Measurements from ENCODE around the gene IFNAR2.
"Not testable (repeated sequence)": the region's sequence is repeated elsewhere in the genome, so short reads cannot be mapped to it uniquely, and the experiment has no call there.

IFNAR2 gene

DNA sequence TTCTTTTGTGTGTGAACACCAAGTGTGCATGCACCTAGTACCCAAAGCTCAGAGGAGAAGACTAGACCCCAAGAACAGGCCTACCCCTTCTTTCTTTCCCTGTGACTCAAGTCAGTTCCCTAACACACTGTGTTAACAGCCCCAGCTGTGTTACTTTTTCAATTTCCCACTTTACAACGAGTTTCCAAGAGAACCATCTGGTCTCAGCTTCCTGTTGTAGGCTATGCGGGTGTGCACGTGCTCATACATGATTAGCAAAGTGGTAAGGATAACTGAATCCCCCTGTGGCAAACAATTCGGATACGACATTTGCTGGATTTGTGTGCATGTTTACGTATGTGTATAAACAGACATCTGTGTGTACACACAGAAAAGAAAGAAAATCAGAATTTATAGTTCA, 17.9 kb downstream of the IFNAR2 start:
- TF ChIP-seq, protein P1, sequence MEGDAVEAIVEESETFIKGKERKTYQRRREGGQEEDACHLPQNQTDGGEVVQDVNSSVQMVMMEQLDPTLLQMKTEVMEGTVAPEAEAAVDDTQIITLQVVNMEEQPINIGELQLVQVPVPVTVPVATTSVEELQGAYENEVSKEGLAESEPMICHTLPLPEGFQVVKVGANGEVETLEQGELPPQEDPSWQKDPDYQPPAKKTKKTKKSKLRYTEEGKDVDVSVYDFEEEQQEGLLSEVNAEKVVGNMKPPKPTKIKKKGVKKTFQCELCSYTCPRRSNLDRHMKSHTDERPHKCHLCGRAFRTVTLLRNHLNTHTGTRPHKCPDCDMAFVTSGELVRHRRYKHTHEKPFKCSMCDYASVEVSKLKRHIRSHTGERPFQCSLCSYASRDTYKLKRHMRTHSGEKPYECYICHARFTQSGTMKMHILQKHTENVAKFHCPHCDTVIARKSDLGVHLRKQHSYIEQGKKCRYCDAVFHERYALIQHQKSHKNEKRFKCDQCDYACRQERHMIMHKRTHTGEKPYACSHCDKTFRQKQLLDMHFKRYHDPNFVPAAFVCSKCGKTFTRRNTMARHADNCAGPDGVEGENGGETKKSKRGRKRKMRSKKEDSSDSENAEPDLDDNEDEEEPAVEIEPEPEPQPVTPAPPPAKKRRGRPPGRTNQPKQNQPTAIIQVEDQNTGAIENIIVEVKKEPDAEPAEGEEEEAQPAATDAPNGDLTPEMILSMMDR (IDR thresholded peaks at IDR 0.05; ENCODE audit: low read depth, low read length): no peak
- DNase-seq (ENCODE audit: low read depth, low spot score): no peak
- no peak overlapping the region for H3K4me3 ChIP-seq (ENCODE audit: low read depth, low read length)
- in situ Hi-C loops (cut with HindIII; ENCODE audit: low sequenced_read_pairs): no loop called here

- no peak for DNase-seq (ENCODE audit: low read depth, low spot score)
- H3K4me3 ChIP-seq (ENCODE audit: low read depth, low read length): no peak overlapping the region
- TF ChIP-seq, protein P1 (IDR thresholded peaks at IDR 0.05; ENCODE audit: low read depth, low read length): no peak
- in situ Hi-C loops (cut with HindIII; ENCODE audit: low sequenced_read_pairs): no loop called here
Observed at GRCh38 chr21:33249331-33250002, 19.7 kb downstream of the IFNAR2 start.

DNA sequence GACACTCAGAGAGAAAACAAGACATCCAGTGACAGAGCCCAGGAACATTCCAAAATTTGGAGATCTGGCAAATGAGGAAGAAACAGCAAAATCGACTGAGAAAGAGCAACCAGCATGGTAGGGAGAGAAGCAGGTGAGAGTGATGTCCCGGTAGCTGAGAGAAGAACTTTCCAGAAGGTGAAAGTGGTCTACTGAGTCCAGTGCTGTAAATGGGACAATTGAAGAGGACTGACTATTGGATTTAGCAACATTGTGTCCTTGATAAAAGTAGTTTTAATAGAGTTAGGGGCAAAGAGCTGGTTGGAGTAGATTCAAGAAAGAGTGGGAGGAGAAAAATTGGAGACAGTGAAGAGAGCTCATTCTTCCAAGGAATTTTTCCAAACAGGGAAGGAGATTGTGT, 21.4 kb downstream of the IFNAR2 start:
- no peak overlapping the region for H3K4me3 ChIP-seq (ENCODE audit: low read depth, low read length)
- in situ Hi-C loops (cut with HindIII; ENCODE audit: low sequenced_read_pairs): no loop called here
- DNase-seq (ENCODE audit: low read depth, low spot score): no peak
- TF ChIP-seq, protein P1 (IDR thresholded peaks at IDR 0.05; ENCODE audit: low read depth, low read length): no peak

DNA sequence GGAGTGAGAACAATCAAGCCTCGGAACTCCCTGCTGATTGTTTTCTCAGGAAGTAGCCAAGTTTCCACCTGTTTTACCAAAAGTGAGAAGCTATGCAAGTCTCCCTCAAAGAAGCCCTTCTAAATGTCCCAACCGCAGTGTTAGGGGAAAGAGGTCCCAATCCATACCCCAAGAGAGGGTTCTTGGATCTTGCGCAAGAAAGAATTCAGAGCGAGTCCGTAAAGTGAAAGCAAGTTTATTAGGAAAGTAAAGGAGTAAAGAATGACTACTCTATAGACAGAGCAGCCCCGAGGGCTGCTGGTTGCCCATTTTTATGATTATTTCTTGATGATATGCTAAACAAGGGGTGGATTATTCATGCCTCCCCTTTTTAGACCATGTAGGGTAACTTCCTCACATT, 23.6 kb downstream of the IFNAR2 start:
- in situ Hi-C loops (cut with HindIII; ENCODE audit: low sequenced_read_pairs); DNase-seq (ENCODE audit: low read depth, low spot score); H3K4me3 ChIP-seq (ENCODE audit: low read depth, low read length): not testable (repeated sequence)

- H3K4me3 ChIP-seq (ENCODE audit: low read depth, low read length): no peak overlapping the region
- TF ChIP-seq, protein P1 (IDR thresholded peaks at IDR 0.05; ENCODE audit: low read depth, low read length): no peak
- DNase-seq (ENCODE audit: low read depth, low spot score): no peak
- in situ Hi-C loops (cut with HindIII; ENCODE audit: low sequenced_read_pairs): no loop called here
Observed at GRCh38 chr21:33254766-33255165, 25.0 kb downstream of the IFNAR2 start.

- no peak overlapping the region for H3K4me3 ChIP-seq (ENCODE audit: low read depth, low read length)
- no peak for DNase-seq (ENCODE audit: low read depth, low spot score)
- TF ChIP-seq, protein P1 (IDR thresholded peaks at IDR 0.05; ENCODE audit: low read depth, low read length): no peak
- in situ Hi-C loops (cut with HindIII; ENCODE audit: low sequenced_read_pairs): no loop called here
Observed at GRCh38 chr21:33255404-33255803, 25.7 kb downstream of the IFNAR2 start.

DNA sequence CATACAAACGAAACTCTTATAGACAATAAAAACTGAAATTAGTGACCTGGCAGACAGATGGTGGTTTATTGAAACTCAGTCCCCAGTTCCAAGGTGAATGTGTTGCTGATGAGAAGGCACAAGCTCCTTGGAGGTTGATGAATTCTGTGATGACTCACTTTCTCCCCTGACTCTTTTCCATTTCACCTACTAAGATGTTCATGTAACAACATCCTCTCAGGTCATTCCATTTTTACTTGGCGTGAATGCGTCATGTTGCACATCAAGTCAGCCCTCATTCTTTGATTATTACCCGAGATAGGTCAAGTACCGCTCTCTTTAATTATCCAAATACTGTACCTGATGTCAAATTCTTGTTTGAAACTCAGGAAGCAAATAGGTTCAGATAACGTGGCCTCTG, 26.3 kb downstream of the IFNAR2 start:
- no peak overlapping the region for H3K4me3 ChIP-seq (ENCODE audit: low read depth, low read length)
- TF ChIP-seq, protein P1 (IDR thresholded peaks at IDR 0.05; ENCODE audit: low read depth, low read length): no peak
- no peak for DNase-seq (ENCODE audit: low read depth, low spot score)
- in situ Hi-C loops (cut with HindIII; ENCODE audit: low sequenced_read_pairs): no loop called here
